ENCODE measurements around the gene TMEM270. TPM values are rescaled to one million over a fixed set of nuclear protein-coding genes. Genes with fewer than 3 reads are reported as not detected.
"Not testable (repeated sequence)": the region's sequence is repeated elsewhere in the genome, so short reads cannot be mapped to it uniquely, and the experiment has no call there.

The TMEM270 gene
- polyA plus RNA-seq, 1 experiment: not detected

DNA sequence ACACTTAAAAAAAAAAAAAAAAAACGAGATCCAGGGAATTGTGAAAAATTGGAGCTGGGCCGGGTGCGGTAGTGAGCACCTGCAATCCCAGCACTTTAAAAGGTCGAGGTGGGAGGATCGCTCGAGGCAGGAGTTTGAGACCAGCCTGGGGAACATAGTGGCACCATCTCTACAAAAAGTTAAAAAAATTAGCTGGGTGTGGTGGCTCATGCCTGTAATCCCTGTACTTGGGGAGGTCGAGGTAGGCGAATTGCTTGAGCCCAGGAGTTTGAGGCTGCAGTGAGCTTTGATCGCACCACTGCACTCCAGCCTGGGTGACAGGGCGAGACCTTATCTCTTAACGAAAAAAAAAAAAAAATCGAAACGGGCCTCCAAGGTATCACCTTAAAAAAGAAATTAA is 28.2 kb upstream of the TMEM270 start:
- no peaks in the 10 kb centered on the region for H3K27me3 ChIP-seq (ENCODE audit: control insufficient read depth, insufficient read depth, low read length)
- no peak for DNase-seq (ENCODE audit: low read depth, low spot score)
- TF ChIP-seq, protein P1, sequence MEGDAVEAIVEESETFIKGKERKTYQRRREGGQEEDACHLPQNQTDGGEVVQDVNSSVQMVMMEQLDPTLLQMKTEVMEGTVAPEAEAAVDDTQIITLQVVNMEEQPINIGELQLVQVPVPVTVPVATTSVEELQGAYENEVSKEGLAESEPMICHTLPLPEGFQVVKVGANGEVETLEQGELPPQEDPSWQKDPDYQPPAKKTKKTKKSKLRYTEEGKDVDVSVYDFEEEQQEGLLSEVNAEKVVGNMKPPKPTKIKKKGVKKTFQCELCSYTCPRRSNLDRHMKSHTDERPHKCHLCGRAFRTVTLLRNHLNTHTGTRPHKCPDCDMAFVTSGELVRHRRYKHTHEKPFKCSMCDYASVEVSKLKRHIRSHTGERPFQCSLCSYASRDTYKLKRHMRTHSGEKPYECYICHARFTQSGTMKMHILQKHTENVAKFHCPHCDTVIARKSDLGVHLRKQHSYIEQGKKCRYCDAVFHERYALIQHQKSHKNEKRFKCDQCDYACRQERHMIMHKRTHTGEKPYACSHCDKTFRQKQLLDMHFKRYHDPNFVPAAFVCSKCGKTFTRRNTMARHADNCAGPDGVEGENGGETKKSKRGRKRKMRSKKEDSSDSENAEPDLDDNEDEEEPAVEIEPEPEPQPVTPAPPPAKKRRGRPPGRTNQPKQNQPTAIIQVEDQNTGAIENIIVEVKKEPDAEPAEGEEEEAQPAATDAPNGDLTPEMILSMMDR (IDR thresholded peaks at IDR 0.05; ENCODE audit: low read depth, low read length): no peak
- ChIA-PET CTCF (interaction anchor here (0.7 to 1.1 kb wide), 2 partner anchors 21 to 194 kb away, joined by 3 to 4 read pairs; no protein-coding TSS in a partner anchor), POLR2A (interaction anchor here (0.9 to 1.5 kb wide), 2 partner anchors 9 to 10 kb away, joined by 3 to 5 read pairs; partner anchors contain the start of gene METTL27)
- peaks cover 5% of the 10 kb centered on the region; the same call in 1 of the 2 replicates for H3K9me3 ChIP-seq (ENCODE audit: control insufficient read depth, insufficient read depth, low read length)
- no peak overlapping the region for H3K4me3 ChIP-seq (ENCODE audit: low read depth, low read length)
- H3K27ac ChIP-seq (ENCODE audit: low read depth, low read length): no peak overlapping the region

DNA sequence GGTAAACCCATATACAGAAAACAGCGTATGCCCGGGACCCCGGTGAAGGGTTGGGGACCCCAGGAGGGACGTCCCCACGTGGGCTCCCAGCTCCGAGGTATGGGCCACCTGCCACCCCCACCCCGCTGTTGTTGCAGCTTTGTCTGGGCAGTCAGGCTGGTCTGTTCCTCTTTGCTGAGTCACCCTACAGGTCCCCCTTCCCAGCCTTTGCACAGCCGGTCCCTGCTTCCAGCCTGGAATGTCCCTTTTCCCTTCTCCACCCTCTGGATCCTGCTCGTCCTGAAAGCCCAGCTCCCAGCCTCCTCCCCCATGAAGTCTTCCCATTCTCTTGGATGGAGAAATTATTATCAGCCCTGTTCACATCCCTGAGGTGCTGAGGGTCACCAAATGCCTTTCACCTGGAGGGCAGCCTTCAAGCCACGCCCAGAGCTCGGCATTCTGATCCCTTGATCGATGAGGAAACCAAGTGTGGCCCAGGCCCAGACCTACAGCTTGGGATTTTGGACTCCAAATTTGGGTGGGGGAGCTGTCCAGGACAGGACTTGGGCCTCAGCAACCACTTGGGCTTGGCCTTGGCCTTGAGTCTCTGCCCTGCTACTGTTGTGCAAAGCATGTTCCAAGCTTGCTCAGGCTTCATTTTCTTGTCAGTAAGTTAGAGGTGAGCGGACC is 27.6 kb upstream of the TMEM270 start:
- Histone ChIP-seq H3K27me3 (ENCODE audit: control insufficient read depth, insufficient read depth, low read length) (no peaks in the 10 kb centered on the region), H3K4me3 (ENCODE audit: low read depth, low read length) (no peak overlapping the region), H3K27ac (ENCODE audit: low read depth, low read length) (no peak overlapping the region), H3K9me3 (ENCODE audit: control insufficient read depth, insufficient read depth, low read length) (peaks cover 5% of the 10 kb centered on the region; the same call in 1 of the 2 replicates)
- DNase-seq (ENCODE audit: low read depth, low spot score): no peak
- ChIA-PET POLR2A (interaction anchor here (0.9 to 1.5 kb wide), 2 partner anchors 9 to 11 kb away, joined by 3 to 5 read pairs; partner anchors contain the start of gene METTL27), CTCF (interaction anchor here (1.1 kb wide), 1 partner anchor 21 kb away, joined by 3 read pairs; no protein-coding TSS in a partner anchor)
- TF ChIP-seq, protein P1 (IDR thresholded peaks at IDR 0.05; ENCODE audit: low read depth, low read length): no peak

DNA sequence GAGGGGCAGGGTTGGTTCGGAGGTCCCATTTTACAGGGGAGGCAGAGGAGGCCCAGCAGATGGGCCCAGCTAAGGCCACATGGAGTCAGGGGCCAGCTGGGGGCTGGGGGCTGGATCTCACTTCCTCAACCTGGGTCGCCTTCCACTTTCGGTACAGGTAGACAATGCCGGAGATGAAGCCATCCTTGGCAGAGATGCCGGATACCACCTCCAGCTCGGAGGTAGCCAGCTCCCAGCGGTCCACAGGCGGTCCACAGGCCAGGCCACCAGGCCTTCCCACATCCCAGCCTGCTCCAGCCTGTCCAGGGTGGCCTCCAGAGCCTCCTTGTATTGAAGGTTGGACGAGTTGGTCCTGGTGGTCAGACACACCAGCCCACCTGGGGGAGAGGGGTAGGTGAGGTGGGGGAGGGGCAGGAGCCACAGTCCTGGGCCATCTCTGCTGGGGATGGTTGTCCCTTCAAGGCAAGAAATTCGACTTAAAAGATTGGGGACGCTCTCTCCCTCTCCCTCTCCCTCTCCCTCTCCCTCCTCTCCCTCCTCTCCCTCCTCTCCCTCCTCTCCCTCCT is 26.2 kb upstream of the TMEM270 start:
- H3K4me3 ChIP-seq (ENCODE audit: low read depth, low read length): no peak overlapping the region
- H3K27me3 ChIP-seq (ENCODE audit: control insufficient read depth, insufficient read depth, low read length): no peaks in the 10 kb centered on the region
- ChIA-PET CTCF (no interaction called here), POLR2A (interaction anchor here (0.7 kb wide), 1 partner anchor 213 kb away, joined by 3 read pairs; no protein-coding TSS in a partner anchor)
- TF ChIP-seq, protein P1 (IDR thresholded peaks at IDR 0.05; ENCODE audit: low read depth, low read length): no peak
- peaks cover 5% of the 10 kb centered on the region; the same call in 1 of the 2 replicates for H3K9me3 ChIP-seq (ENCODE audit: control insufficient read depth, insufficient read depth, low read length)
- DNase-seq (ENCODE audit: low read depth, low spot score): no peak
- no peak overlapping the region for H3K27ac ChIP-seq (ENCODE audit: low read depth, low read length)

DNA sequence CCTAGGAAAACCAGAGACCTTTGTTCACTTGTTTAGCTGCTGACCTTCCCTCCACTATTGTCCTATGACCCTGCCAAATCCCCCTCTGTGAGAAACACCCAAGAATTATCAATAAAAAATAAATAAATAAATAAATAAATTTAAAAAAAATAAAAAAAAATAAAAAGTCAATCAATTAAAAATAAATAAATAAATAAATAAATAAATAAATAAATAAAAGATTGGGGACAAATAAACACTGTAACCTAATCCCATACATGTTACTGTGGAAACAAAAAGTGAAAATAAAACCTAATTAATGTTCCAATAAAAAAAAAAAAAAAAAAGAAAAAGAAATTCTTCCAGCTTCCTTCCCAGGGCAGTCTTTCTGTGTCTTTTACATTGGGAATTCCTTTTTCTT is 23.8 kb upstream of the TMEM270 start:
- CTCF ChIA-PET; H3K4me3 ChIP-seq (ENCODE audit: low read depth, low read length); H3K9me3 ChIP-seq (ENCODE audit: control insufficient read depth, insufficient read depth, low read length); H3K27me3 ChIP-seq (ENCODE audit: control insufficient read depth, insufficient read depth, low read length); H3K27ac ChIP-seq (ENCODE audit: low read depth, low read length); DNase-seq (ENCODE audit: low read depth, low spot score); POLR2A ChIA-PET: not testable (repeated sequence)

DNA sequence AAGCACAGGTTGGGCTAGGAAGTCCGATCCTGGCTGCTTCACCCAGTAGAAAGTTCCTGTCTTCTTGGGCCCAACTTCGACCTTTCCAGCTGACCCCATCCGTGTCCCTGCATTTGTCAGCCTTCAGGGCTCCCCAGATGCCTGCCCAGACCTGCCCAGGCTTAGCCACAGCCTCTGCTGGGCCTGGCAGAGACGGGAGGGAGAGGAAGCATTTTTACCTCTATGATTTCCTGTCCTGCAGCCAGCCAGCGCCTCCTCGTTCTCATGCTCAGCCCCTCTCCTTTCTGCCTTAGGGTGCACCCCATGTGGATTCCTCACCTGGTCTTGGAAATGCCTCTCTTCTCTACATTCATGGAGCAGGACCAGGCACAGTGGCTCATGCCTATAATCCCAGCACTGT is 22.3 kb upstream of the TMEM270 start:
- CTCF ChIA-PET: interaction anchor here (0.6 kb wide), 1 partner anchor 229 kb away, joined by 5 read pairs; no protein-coding TSS in a partner anchor
- H3K27ac ChIP-seq (ENCODE audit: low read depth, low read length): no peak overlapping the region
- no peaks in the 10 kb centered on the region for H3K27me3 ChIP-seq (ENCODE audit: control insufficient read depth, insufficient read depth, low read length)
- H3K9me3 ChIP-seq (ENCODE audit: control insufficient read depth, insufficient read depth, low read length): peaks cover 5% of the 10 kb centered on the region; the same call in 1 of the 2 replicates
- TF ChIP-seq, protein P1 (IDR thresholded peaks at IDR 0.05; ENCODE audit: low read depth, low read length): no peak
- no peak overlapping the region for H3K4me3 ChIP-seq (ENCODE audit: low read depth, low read length)
- no peak for DNase-seq (ENCODE audit: low read depth, low spot score)
- POLR2A ChIA-PET: no interaction called here
